ENCODE measurements around the gene SLC12A4. TPM values are rescaled to one million over a fixed set of nuclear protein-coding genes. Genes with fewer than 3 reads are reported as not detected.

SLC12A4 gene
- 40.9 and 54.0 TPM in 2 replicates for total RNA-seq

DNA sequence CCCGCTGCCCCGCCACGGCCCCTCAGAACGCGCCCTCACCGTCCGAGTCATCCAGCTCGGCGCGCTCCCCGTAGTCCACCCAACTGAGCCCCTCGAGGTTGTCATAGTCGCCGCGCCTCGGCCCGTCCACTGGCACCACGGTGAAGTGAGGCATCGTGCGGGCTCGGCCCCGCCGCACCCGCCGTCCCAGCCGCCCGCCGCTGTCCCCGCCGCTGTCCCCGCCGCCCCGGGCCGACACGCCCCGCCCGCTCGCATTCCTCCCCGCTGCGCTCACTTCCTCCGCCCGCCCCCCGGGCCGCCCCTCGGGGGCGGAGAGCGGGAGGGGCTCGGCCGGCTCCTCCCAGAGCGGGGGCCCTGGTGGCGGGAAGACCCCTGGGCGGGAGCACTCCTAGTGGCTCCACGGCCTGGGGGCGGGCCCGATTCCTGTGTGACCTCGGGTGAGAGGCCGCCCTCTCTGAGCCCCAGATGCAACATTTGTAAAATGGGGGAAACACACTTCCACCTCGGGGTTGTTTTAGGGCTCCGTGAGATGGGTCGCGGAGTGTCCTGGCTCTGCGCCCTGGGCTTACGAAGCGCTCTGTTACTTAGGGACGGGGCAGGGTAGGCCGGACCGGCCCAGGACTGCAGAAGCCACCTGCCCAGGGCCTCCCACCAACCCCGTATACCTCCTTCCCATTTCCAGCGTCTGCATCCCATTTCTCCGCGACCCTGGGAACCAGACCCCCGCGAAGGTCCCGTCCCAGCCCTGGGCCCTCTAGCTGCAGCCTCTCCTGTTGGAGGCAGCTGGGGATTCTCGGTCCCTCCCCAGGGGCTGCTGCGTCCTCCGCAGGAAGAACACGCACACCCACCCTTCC is at the start of gene SLC12A4:
TSS of gene SLC12A4 (minus strand) at position 238 of the 854 bp plus-strand sequence. CDS start at position 154, 84 bp downstream.

GRCh38 chr16:68015681-68016080 is 47.2 kb upstream of the SLC12A4 start, which contains the start of gene DPEP2NB:
Gene DPEP2NB (minus strand): TSS chr16:68015911. CDS start chr16:68015770, 141 bp downstream.

GRCh38 chr16:67998779-67999688 is 30.6 kb upstream of the SLC12A4 start, which contains the start of gene DPEP2:
Gene DPEP2 (minus strand): TSS chr16:67999484. CDS start chr16:67993212, 6,272 bp downstream.

GRCh38 chr16:67979955-67980678 is 11.7 kb upstream of the SLC12A4 start, which contains the start of gene DPEP3:
Gene DPEP3 (minus strand): TSS chr16:67980499. CDS start chr16:67980380, 119 bp downstream.

GRCh38 chr16:67943619-67944504 is 24.6 kb downstream of the SLC12A4 start, which contains the start of gene LCAT:
Gene LCAT (minus strand): TSS chr16:67944120. CDS start chr16:67944101, 19 bp downstream.

DNA sequence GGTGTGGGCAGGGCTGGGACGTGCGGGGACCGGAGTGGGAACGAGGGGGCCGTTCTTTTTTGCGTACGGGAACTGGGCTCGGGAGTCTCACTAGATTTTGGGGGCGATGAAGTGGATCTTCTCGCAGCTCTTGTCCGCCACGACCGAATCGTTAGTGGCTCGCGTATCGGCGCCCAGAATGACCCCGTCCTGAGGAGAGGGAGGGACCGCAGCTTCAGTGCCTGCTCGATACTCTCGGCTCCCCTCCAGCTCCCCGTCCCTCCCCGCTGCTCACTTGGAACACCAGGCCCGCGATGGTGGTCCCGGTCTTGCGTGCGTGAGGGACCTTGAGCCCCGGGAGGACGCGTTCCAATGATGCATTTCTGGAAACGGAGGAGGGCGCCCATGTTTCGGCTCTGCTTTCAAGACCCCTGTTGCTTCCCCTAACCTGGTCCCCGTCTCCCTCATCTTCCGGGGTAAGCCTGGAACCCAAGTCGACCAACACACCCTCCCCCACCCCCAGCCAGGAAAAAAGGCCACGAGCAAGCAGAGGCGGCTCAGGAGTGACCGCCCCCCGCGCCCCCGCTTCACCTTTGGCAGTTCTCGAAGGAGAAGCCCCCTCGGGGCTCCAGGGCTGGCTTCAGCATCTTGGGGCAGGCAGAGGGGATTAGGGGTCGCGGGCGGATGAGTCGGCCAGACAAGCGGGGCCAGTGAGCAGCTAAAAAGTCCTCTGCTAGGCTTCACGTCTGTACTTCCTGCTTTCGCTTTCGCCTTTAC is 32.1 kb downstream of the SLC12A4 start, which contains the start of gene PSMB10:
TSS of gene PSMB10 (minus strand) at position 727 of the 756 bp plus-strand sequence. CDS start at position 626, 101 bp downstream.

DNA sequence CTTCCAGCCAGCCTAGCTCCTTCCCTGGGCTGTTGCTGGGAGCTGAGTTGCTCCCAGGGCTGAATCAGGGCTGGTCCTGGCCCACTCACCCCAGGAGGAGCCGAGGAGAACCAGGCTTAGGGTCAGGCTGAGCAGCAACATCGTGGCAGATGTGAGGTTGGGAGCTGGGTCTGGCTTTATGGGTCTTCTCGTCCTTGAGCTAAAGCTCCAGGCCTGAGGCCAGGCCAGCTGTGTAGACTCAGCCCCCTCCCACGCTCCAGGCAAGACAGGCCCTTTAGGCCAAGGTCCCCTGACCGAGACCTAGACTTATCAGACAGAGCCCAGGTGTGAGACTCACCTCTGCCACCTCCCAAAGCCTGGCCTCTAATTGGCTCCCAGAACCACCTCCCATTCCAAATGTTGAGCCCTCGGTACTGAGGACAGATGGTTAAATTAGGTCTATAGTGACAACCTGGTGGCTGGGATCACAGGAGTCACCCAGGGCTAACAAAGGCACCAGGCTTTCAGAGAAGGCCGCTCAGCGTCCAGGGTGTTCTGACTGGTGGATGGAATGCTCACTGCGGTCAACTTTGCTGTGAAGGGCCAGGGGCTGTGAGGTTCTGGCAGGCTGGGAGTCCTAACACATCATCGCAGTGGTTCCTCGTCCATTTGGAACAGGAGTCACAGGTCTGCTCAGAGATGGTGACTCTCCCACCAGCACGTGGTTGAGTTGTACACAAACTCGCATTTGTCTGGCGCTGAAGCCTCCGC is 36.5 kb downstream of the SLC12A4 start, which contains the start of gene CTRL:
TSS of gene CTRL (minus strand) at position 151 of the 750 bp plus-strand sequence. CDS start at position 141, 10 bp downstream.

Other genes starting within 250 kb of the SLC12A4 start
- gene GFOD2, start 249.3 kb downstream of the SLC12A4 start, total RNA-seq = 14.8 and 18.4 TPM in 2 replicates
- 3.7 TPM in 2 replicates for gene RANBP10, start 162.1 kb downstream of the SLC12A4 start, total RNA-seq
- 0.30 TPM in 1 of 2 replicates, not detected in the other for gene TSNAXIP1, start 161.7 kb downstream of the SLC12A4 start, total RNA-seq
- gene THAP11, start 126.3 kb downstream of the SLC12A4 start, total RNA-seq = 28.3 and 57.1 TPM in 2 replicates
- gene NUTF2, start 121.7 kb downstream of the SLC12A4 start, total RNA-seq = 313 and 331 TPM in 2 replicates
- gene CENPT, start 120.9 kb downstream of the SLC12A4 start, total RNA-seq = 18.8 and 19.5 TPM in 2 replicates
- gene EDC4, start 95.6 kb downstream of the SLC12A4 start, total RNA-seq = 42.2 and 43.0 TPM in 2 replicates
- not detected in 2 replicates for gene NRN1L, start 83.8 kb downstream of the SLC12A4 start, total RNA-seq
- 6.2 and 7.4 TPM in 2 replicates for gene PSKH1, start 75.4 kb downstream of the SLC12A4 start, total RNA-seq
- gene CTRL, start 36.8 kb downstream of the SLC12A4 start, total RNA-seq = 0.23 and 1.4 TPM in 2 replicates
- 28.8 and 33.7 TPM in 2 replicates for gene PSMB10, start 31.8 kb downstream of the SLC12A4 start, total RNA-seq
- gene LCAT, start 24.5 kb downstream of the SLC12A4 start, total RNA-seq = 6.0 and 9.6 TPM in 2 replicates
- gene DPEP3, start 11.9 kb upstream of the SLC12A4 start, total RNA-seq = 0.27 TPM in 1 of 2 replicates, not detected in the other
- not detected in 2 replicates for gene DPEP2, start 30.8 kb upstream of the SLC12A4 start, total RNA-seq
- gene DPEP2NB, start 47.3 kb upstream of the SLC12A4 start, total RNA-seq = not detected in 2 replicates
- 7.2 and 9.6 TPM in 2 replicates for gene DDX28, start 54.6 kb upstream of the SLC12A4 start, total RNA-seq
- gene DUS2, start 54.6 kb upstream of the SLC12A4 start, total RNA-seq = 27.6 and 45.1 TPM in 2 replicates
- 8.4 and 10.7 TPM in 2 replicates for gene NFATC3, start 116.7 kb upstream of the SLC12A4 start, total RNA-seq

Measured in hair follicular keratinocyte (primary cell).